Kasumi-1 (cell line): ENCODE measurements around the gene PPP3CA.
"Not testable (repeated sequence)": the region's sequence is repeated elsewhere in the genome, so short reads cannot be mapped to it uniquely, and the experiment has no call there.

Experiments
- DNase-seq, 2 experiments: peaks; one replicate each; lab custom pipeline; 2025; lab: John Stamatoyannopoulos, UW

PPP3CA gene

GRCh38 chr4:101009471-101009870 lies 337.9 kb downstream of the PPP3CA start:
- no peak for DNase-seq

- DNase-seq = no peak
Measured at GRCh38 chr4:101008503-101008902, 338.8 kb downstream of the PPP3CA start.

DNA sequence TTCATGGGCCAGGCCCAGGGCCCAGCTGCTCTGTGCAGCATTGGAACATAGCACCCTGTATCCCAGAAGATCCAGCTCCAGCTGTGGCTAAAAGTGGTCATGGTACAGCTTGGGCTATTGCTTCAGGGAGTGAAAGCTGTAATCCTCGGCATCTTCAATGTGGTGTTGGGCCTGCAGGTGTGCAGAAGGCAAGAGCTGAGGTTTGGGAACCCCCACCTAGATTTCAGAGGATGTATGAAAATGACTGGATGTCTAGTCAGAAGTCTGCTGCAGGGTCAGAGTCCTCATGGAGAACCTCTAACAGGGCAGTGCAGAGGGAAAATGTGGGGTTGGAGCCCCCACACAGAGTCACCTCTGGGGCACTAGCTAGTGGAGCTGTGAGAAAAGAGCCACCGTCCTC lies 341.7 kb downstream of the PPP3CA start:
- no peak for DNase-seq

DNA sequence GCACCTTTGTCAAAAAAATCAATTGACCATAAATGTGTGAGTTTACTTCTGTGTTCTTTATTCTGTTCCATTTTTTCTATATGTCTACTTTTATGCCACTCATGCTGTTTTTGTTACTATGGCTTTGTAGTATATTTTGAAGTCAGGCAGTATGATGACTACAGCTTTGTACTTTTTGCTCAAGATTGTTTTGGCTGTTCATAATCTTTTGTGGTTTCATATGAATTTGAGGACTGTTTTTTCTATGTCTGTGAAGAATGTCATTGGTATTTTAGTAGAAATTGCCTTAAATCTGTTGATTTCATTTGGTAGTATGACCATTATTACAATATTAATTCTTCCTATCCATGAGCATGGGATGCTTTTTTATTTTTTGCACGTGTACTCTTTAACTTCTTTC lies 346.8 kb downstream of the PPP3CA start:
- no peak for DNase-seq

GRCh38 chr4:100995671-100996070 lies 351.7 kb downstream of the PPP3CA start:
- no peak for DNase-seq

DNA sequence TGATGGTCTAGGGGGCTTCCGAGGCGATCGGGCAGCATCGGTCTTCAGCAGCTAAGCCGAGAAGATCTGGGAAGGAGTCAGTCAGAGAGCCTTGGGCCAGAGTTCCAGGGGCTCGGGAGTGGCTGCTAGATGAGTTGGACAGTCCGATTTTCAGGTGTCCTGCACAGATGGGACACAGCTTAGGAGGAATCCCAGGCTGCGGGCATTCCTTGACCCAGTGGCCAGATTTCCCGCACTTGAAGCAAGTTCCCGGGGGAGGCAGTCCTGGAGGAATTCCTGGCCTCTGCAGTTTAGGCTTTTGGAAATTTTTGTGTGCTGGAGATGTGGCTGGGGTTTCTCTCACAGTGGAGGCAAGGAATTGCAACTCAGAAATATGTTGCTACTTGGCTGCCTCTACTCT lies 352.3 kb downstream of the PPP3CA start:
- DNase-seq = not testable (repeated sequence)

DNA sequence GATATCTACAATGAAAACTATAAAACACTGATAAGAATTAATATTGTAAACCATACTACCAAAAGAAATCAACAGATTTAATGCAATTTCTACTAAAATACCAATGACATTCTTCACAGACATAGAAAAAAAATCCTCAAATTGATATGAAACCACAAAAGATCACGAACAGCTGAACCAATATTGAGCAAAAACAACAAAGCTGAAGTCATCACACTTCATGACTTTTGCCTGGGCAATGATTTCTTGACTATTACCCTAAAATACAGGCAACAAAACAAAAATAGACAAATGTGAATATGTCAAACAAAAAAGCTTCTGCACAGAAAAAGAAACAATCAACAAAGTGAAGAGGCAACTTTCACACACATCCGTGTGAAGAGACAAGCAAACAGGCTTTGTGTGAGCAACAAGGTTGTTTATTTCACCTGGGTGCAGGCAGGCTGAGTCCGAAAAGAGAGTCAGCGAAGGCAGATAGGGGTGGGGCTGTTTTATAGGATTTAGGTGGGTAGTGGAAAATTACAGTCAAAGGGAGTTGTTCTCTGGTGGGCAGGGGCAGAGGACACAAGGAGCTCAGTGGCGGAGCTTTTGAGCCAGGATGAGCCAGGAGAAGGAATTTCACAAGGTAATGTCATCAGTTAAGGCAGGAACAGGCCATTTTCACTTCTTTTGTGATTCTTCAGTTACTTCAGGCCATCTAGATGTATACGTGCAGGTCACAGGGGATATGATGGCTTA lies 355.8 kb downstream of the PPP3CA start:
- DNase-seq = not testable (repeated sequence)

GRCh38 chr4:100989401-100989800 lies 357.9 kb downstream of the PPP3CA start:
- DNase-seq = no peak

GRCh38 chr4:100988876-100989275 lies 358.4 kb downstream of the PPP3CA start:
- no peak for DNase-seq

GRCh38 chr4:100986360-100986868 lies 360.9 kb downstream of the PPP3CA start:
- DNase-seq = no peak

DNA sequence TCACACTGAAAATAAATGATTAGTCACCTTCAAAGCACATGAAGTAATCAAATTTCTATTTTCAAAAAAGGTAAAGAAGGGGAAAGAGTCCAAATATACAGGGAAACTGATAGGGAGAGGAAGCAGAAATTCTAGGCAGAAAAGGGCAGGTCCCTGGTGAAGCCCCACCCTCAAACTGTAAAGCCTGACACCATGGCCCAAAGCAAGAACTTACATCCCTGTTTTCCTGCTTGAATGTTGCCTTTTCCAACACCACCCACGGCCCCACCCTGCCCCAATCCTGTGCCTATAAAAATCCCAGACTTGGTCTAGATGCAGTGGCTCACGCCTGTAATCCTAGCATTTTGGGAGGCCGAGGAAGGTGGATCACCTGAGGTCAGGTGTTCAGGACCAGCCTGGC lies 361.8 kb downstream of the PPP3CA start:
- no peak for DNase-seq

DNA sequence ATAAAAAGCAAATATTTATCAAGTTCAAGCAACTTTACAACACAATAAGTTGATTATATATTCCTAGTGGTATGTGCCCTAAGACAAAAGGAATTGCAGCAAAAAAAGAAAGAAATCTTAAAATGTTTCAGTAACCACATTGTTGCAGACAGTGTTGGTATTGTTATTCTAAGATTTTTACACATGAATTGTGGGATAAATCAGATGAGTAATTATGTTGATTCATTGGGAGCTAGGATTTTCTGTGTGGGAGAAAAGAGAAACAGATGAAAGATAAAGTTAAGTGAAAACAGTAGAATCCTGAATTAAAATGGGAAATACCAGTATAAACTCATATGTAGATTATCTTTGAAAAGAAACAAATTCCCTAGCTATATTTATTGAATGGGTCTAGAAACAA lies 362.4 kb downstream of the PPP3CA start:
- no peak for DNase-seq

DNA sequence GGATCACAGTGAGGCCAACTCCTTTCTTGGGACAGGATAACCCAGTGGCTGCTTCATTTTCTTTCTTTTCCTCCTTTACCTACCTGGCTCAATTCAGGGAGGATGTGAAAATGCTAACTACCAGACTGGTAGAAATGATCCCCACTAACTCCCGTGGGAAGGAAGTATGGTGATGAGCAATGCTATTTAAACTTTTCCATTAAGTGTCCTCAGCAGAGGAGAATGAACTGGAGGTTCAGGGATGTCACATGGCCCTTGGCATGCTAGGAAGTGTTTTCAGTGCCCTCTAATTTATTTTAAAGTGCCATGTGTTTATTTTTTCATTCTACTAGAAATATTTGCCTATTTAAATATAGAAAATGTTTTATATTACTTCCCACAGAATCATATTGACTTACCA lies 363.9 kb downstream of the PPP3CA start:
- no peak for DNase-seq

DNA sequence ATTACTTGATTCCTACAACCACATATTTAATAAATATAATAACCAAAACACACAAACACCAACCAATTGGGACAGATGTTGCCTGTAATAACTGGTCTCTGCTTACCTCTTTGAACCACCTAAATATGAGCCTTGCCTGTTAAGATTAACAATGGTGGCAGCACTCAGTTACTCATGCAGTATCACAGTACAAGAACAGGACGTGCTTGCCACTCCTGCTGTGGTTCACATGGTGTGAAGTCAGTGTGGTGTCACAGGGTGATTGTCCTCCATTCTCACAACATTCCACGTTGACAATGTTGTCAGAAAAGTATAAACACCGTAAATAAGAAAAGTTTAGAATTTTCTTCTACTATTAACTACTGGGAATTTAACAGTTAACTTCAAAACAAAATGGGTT lies 365.0 kb downstream of the PPP3CA start:
- no peak for DNase-seq

- peak; percentile 91 to 92 for DNase-seq
Measured at GRCh38 chr4:100981447-100982204, 365.7 kb downstream of the PPP3CA start.

DNA sequence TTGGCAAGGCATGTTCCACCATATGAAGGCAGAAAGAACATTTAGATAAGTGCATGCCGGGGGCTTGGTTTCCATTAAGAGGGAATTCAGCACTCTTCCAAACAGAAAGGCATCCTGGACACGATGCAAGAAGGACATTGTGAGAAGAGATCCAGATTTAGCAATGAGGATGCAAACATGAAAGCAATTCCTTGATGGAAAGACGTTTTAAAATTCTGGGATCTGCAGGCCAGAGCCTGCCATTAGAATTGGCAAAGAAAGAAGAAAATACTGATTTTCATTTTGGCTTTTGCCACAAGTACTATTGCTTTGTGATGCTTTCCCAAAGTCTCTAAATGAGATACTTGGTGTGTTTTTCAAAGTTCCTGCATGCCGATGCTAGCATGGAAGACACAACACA lies 367.6 kb downstream of the PPP3CA start:
- DNase-seq = no peak

GRCh38 chr4:100977746-100978397 lies 369.5 kb downstream of the PPP3CA start:
- DNase-seq = no peak

DNA sequence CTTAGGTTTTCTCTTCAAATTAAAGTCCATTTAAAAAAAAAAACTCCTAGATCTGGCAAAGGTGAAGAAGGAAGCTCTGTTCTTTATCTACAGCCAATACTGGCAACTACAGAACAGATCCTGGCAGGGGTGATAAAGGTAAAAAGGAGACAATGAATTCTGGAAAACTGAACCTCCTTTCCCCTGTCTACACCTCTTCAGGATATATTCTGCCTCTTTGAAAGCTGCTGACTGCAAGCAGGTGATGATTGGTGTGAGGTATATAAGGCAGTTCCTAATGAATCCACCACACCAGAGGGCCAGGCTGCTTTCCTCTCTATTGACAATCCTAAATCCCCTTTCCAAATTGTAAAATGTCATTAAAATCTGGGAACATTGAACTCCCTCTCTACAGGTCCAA lies 370.1 kb downstream of the PPP3CA start:
- no peak for DNase-seq
